ENCODE results near the gene UPF1. TPM values are rescaled to one million over a fixed set of nuclear protein-coding genes. Genes with fewer than 3 reads are reported as not detected.

UPF1 gene
- total RNA-seq, 1 donor from 2014 or later: 76.5 TPM

DNA sequence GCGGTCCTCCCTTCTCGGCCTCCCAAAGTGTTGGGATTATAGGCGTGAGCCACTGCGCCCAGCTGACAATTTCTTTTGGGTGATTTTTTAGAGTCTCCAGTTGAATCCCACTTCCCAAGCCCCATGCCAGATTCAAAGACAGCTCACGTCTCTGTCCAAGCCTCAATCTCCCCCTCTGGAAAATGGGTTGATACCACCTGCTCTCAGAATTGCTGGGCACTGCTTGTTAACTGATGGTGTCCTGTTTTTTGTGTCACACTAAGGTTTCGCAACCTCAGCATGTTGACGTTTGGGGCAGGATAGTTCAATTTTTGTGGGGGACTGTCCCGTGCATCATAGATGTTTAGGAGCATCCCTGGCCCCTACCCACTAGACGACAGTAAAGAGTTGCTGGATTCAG is 14.2 kb upstream of the UPF1 start:
- H3K4me3 Mint-ChIP-seq: no peak overlapping the region
- no peak for DNase-seq (ENCODE audit: extremely low spot score, unreplicated experiment)
- H3K9me3 Mint-ChIP-seq: no peaks in the 10 kb centered on the region
- H3K4me1 Mint-ChIP-seq (ENCODE audit: unreplicated experiment): no peaks in the 10 kb centered on the region
- no peak overlapping the region for H3K27ac Mint-ChIP-seq
- TF ChIP-seq, protein P1, sequence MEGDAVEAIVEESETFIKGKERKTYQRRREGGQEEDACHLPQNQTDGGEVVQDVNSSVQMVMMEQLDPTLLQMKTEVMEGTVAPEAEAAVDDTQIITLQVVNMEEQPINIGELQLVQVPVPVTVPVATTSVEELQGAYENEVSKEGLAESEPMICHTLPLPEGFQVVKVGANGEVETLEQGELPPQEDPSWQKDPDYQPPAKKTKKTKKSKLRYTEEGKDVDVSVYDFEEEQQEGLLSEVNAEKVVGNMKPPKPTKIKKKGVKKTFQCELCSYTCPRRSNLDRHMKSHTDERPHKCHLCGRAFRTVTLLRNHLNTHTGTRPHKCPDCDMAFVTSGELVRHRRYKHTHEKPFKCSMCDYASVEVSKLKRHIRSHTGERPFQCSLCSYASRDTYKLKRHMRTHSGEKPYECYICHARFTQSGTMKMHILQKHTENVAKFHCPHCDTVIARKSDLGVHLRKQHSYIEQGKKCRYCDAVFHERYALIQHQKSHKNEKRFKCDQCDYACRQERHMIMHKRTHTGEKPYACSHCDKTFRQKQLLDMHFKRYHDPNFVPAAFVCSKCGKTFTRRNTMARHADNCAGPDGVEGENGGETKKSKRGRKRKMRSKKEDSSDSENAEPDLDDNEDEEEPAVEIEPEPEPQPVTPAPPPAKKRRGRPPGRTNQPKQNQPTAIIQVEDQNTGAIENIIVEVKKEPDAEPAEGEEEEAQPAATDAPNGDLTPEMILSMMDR (conservative IDR thresholded peaks at IDR 0.05): no peak
- peaks cover 4% of the 10 kb centered on the region for H3K27me3 Mint-ChIP-seq
- no peaks in the 10 kb centered on the region for H3K36me3 Mint-ChIP-seq

DNA sequence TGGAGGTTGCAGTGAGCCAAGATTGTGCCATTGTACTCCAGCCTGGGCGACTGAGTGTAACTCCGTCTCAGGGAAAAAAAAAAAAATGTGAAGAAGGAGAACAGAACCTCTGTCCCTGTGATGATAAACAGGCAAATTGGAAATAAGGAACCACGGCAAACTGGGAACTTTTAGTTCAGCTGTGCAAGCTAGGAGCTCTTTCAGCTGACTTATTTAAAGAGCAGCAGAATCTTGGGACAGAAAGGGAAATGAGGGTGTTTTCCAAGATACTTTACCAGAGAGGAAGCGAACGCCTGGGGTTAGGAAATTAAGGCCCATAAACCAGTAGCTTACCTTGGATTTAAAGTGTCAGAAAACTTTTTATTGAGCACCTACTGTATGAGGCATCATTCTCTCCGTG is 3.0 kb upstream of the UPF1 start:
- no peak overlapping the region for H3K4me3 Mint-ChIP-seq
- H3K27ac Mint-ChIP-seq: no peak overlapping the region
- H3K36me3 Mint-ChIP-seq: peaks cover 4% of the 10 kb centered on the region
- TF ChIP-seq, protein P1 (conservative IDR thresholded peaks at IDR 0.05): no peak
- peaks cover 10% of the 10 kb centered on the region for H3K27me3 Mint-ChIP-seq
- H3K9me3 Mint-ChIP-seq: peaks cover 4% of the 10 kb centered on the region
- no peak for DNase-seq (ENCODE audit: extremely low spot score, unreplicated experiment)
- peaks cover 10% of the 10 kb centered on the region for H3K4me1 Mint-ChIP-seq (ENCODE audit: unreplicated experiment)

GRCh38 chr19:18830488-18830887 is 1.3 kb upstream of the UPF1 start:
- TF ChIP-seq, protein P1 (conservative IDR thresholded peaks at IDR 0.05): no peak
- peaks cover 4% of the 10 kb centered on the region for H3K9me3 Mint-ChIP-seq
- no peak for DNase-seq (ENCODE audit: extremely low spot score, unreplicated experiment)
- H3K27me3 Mint-ChIP-seq: peaks cover 10% of the 10 kb centered on the region
- H3K4me3 Mint-ChIP-seq: peak overlapping the region; percentile 62
- H3K27ac Mint-ChIP-seq: no peak overlapping the region
- H3K36me3 Mint-ChIP-seq: peaks cover 12% of the 10 kb centered on the region
- H3K4me1 Mint-ChIP-seq (ENCODE audit: unreplicated experiment): peaks cover 25% of the 10 kb centered on the region

DNA sequence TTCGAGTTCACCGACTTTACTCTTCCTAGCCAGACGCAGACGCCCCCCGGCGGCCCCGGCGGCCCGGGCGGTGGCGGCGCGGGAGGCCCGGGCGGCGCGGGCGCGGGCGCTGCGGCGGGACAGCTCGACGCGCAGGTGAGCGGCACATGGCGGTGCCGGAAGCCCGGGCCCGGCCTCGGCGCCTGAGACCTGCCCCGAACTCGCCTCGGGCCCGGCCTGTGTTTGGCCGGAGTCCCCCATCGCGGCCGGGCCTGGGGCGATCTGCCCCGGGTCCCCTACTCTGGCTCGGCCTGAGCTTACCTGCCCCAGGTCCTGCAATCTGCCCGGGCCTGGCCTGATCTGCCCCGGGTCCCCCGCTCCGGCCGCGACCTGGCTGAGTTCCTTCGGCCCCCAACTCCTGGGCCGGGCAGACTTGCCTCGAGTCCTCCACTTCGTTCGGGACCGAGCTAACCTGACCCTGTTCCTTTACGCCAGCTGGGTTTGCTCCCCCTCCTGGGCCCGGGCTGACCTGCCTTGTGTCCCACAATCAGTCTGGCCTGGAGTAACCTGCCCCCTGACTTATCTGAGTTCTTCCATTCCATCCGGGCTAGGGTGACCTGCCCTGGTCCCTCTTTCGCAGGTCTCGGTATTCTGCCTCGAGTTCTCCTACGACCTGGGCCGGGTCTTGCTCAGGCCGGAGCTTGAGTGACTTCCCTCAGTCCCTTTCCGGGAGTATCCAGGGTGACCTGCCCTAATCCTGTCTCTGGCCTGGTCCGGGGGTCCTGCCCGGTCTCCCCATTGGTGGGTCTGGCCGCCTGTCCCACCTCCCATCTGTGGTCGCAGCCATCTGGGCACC is 764 bp downstream of the UPF1 start:
- Mint-ChIP-seq H3K4me1 (ENCODE audit: unreplicated experiment) (peaks cover 35% of the 10 kb centered on the region), H3K27ac (peak overlapping the region; percentile 91), H3K9me3 (no peaks in the 10 kb centered on the region), H3K4me3 (peak overlapping the region; percentile 96), H3K27me3 (peaks cover 9% of the 10 kb centered on the region), H3K36me3 (peaks cover 20% of the 10 kb centered on the region)
- DNase-seq (ENCODE audit: extremely low spot score, unreplicated experiment): peak; percentile 68
- TF ChIP-seq, protein P1 (conservative IDR thresholded peaks at IDR 0.05): no peak

- no peaks in the 10 kb centered on the region for H3K9me3 Mint-ChIP-seq
- peak overlapping the region; percentile 96 for H3K4me3 Mint-ChIP-seq
- peak overlapping the region; percentile 91 for H3K27ac Mint-ChIP-seq
- peaks cover 5% of the 10 kb centered on the region for H3K27me3 Mint-ChIP-seq
- peaks cover 20% of the 10 kb centered on the region for H3K36me3 Mint-ChIP-seq
- TF ChIP-seq, protein P1 (conservative IDR thresholded peaks at IDR 0.05): no peak
- no peak for DNase-seq (ENCODE audit: extremely low spot score, unreplicated experiment)
- peaks cover 41% of the 10 kb centered on the region for H3K4me1 Mint-ChIP-seq (ENCODE audit: unreplicated experiment)
These were observed 1.4 kb downstream of the UPF1 start for GRCh38 chr19:18833141-18833476.

Data from type B pancreatic cell (in vitro differentiated cells).